A673 (cell line): ENCODE data around the gene TBX5.

Experiments
- EZH2 ChIP-seq: fragments of 200-600 bp; sonication (generic); IDR thresholded peaks from 2 replicates; pipeline ENCODE4 v1.6.1; 2017; ENCODE audit warnings: borderline replicate concordance, low read depth, mild to moderate bottlenecking, mixed read lengths, antibody characterized with exemption, low read length; ENCODE audit not compliant: poor library complexity, severe bottlenecking
- TF ChIP-seq, protein P1 (sequence below): fragments of 300-800, 200-600 bp; sonication (generic); conservative IDR thresholded peaks from 2 replicates; pipeline ENCODE4 v1.5.1; 2017; ENCODE audit warnings: low read depth, mild to moderate bottlenecking, antibody characterized with exemption, low read length, moderate library complexity, mixed read lengths

DNA sequence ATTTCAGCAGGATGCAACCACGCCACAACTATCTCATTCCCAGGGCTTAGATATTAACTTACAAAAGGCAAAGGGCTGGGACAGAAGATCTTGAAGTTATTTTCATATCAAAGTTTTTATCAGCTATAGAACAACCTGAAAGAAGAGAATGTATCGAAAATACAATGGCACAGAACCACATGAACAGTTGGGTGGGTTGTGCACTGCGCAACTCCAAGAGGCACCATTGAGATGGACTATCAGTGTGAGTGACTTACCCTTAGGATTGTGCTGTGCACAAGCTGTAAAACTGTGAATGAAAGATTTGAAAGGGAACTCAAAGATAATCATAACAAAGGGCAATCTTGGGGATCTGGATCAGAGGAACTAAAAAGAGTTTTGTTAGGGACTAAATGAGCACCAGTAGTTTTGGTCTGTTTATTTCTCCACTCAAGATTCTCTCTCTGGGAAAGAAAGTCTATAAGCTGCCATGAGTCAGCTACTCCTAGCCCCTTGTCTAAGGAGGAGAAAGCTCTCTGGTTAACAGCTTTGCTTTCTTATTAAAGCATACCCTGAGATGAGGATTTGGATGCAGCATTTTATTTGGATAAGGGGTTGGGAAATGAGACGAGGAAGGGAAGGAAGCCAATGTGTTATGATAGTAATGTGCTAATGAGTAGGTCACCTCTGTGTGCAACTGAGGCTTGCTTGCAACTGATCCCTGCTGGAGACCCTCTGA, 62.2 kb downstream of the TBX5 start:
- TF ChIP-seq, protein P1, sequence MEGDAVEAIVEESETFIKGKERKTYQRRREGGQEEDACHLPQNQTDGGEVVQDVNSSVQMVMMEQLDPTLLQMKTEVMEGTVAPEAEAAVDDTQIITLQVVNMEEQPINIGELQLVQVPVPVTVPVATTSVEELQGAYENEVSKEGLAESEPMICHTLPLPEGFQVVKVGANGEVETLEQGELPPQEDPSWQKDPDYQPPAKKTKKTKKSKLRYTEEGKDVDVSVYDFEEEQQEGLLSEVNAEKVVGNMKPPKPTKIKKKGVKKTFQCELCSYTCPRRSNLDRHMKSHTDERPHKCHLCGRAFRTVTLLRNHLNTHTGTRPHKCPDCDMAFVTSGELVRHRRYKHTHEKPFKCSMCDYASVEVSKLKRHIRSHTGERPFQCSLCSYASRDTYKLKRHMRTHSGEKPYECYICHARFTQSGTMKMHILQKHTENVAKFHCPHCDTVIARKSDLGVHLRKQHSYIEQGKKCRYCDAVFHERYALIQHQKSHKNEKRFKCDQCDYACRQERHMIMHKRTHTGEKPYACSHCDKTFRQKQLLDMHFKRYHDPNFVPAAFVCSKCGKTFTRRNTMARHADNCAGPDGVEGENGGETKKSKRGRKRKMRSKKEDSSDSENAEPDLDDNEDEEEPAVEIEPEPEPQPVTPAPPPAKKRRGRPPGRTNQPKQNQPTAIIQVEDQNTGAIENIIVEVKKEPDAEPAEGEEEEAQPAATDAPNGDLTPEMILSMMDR, result no peak
- no peak for TF ChIP-seq EZH2
